Activated CD8-positive, alpha-beta memory T cell treated with anti-CD3 and anti-CD28 coated beads, Interleukin-2, amount 10 ng/mL, durations not matched to agents 7 days and 5 days (primary cell): ENCODE data around the gene DHX38. TPM values are rescaled to one million over a fixed set of nuclear protein-coding genes. Genes with fewer than 3 reads are reported as not detected.
"Not testable (repeated sequence)": the region's sequence is repeated elsewhere in the genome, so short reads cannot be mapped to it uniquely, and the experiment has no call there.

Experiments used
- ATAC-seq: fragments of 150-1000 bp; cut with Tn5 transposase; one replicate; pipeline ENCODE4 v1.10.0; 2021; ENCODE audit warnings: moderate library complexity
- CTCF ChIA-PET: fragments of 350-600 bp; sonication (Branson Sonifier 250); formaldehyde crosslinking; loops from one replicate; lab custom pipeline; 2021; ENCODE audit warnings: antibody characterized with exemption; lab: Charles Lee
- DNase-seq: peaks from one replicate; pipeline ENCODE4 v3.0.0-alpha.2; 2020
- H3K27ac Mint-ChIP-seq: one replicate; pipeline ENCODE4 v1.8.0; 2021; ENCODE audit warnings: mild to moderate bottlenecking, mixed read lengths
- H3K27me3 Mint-ChIP-seq: one replicate; pipeline ENCODE4 v1.8.0; 2021; ENCODE audit warnings: mixed read lengths
- H3K36me3 Mint-ChIP-seq: one replicate; pipeline ENCODE4 v1.8.0; 2021; ENCODE audit warnings: mild to moderate bottlenecking, mixed read lengths
- H3K4me1 Mint-ChIP-seq: one replicate; pipeline ENCODE4 v1.8.0; 2021; ENCODE audit warnings: mixed read lengths
- H3K4me3 Mint-ChIP-seq: one replicate; pipeline ENCODE4 v1.8.0; 2021; ENCODE audit warnings: mild to moderate bottlenecking, moderate library complexity, mixed read lengths
- H3K9me3 Mint-ChIP-seq: one replicate; pipeline ENCODE4 v1.8.0; 2022; ENCODE audit warnings: low read depth, mixed read lengths
- total RNA-seq, 2 experiments: library from RNA; stranded (reverse); gene quantifications; one replicate each; pipeline ENCODE4 v1.2.3, GENCODE V29; 2021

The DHX38 gene
- total RNA-seq, 2 experiments from 2014 or later, result 78.1 to 85.7 TPM

DNA sequence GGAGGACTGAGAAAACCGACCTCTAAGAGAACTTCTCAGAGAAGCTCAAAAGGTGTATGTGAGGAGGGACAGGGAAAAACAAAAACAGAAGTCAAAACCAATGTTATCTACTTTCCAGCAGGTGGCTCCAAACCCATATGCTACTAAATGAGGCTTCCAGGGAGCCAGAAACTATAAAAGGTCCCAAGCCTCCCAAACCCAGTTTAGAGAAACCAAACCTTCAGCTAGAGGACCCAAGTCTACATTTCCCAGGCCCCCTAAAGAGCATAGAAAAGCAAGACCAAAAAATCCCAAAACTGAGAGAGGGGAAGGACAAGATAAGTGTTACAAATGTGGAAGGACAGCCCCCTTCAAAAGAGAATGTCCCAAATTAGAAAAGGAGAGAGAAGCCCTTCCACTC lies 26.9 kb upstream of the DHX38 start:
- H3K4me3 Mint-ChIP-seq, result no peak overlapping the region
- DNase-seq (no peak), ATAC-seq (no peak)
- no peaks in the 10 kb centered on the region for H3K36me3 Mint-ChIP-seq
- H3K4me1 Mint-ChIP-seq, result no peaks in the 10 kb centered on the region
- CTCF ChIA-PET, result interaction anchor here (0.9 to 1.5 kb wide), 9 partner anchors 9 to 33 kb away, joined by 4 to 8 read pairs (median 5); partner anchors contain the start of genes DHX38, HP and TXNL4B
- H3K27me3 Mint-ChIP-seq, result no peaks in the 10 kb centered on the region
- no peaks in the 10 kb centered on the region for H3K9me3 Mint-ChIP-seq
- no peak overlapping the region for H3K27ac Mint-ChIP-seq

DNA sequence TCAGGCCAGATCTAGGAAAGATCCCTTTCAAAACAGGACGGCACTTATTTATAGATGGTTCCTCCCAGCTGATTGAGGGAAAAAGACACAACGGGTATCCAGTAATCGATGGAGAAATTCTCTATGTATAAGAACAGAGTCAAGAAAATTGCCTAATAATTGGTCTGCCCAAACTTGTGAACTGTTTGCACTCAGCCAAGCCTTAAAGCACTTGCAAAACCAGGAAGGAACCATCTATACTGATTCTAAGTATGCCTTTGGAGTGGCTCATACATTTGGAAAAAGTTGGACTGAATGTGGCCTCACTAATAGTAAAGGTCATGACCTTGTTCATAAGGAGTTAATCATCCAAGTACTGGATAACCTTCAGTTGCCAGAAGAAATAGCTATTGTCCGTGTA lies 24.7 kb upstream of the DHX38 start:
- no peak overlapping the region for H3K4me3 Mint-ChIP-seq
- no peaks in the 10 kb centered on the region for H3K4me1 Mint-ChIP-seq
- no peaks in the 10 kb centered on the region for H3K36me3 Mint-ChIP-seq
- CTCF ChIA-PET, result no interaction called here
- H3K27me3 Mint-ChIP-seq, result no peaks in the 10 kb centered on the region
- ATAC-seq, result no peak
- no peak for DNase-seq
- H3K9me3 Mint-ChIP-seq, result no peaks in the 10 kb centered on the region
- H3K27ac Mint-ChIP-seq, result no peak overlapping the region

DNA sequence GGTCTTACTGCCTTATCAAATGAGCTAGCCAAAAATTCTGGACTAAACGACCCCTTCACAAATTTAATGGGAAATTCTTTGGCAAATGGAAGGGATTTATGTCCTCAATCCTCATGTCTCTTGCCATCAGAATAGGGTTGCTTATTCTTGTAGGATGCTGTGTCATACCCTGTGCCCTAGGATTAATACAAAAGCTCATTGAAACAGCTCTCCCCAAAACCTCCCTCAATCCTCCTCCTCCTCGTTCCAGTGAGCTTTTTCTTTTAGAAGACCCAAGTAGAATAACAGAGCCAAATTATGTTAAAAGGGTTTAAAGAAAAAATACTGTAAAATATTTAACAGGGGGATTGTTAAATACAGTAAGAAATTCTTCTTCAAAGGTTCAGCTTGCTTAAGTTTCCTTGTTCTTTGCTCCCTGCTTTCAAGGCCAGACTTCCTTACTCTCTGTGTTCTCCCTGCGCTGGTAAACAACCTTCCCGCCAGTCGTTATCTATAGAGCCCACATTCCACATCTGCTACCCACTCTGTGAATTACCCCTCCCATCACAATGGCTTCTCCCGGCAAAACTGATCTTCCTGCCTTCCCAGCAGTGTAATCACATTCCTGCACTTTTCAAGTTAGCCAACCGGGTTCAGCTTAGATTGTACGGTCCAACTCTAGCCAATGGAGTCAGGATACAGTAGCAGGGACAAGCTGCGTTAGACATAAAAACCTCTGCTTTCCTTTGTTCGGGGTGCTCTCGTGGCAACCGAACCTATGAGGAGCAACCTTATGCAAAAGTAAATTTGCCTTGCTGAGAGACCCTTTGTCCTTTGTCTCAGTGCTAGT lies 20.9 kb upstream of the DHX38 start:
- no peak overlapping the region for H3K4me3 Mint-ChIP-seq
- ATAC-seq (no peak), DNase-seq (no peak)
- H3K36me3 Mint-ChIP-seq, result no peaks in the 10 kb centered on the region
- no peak overlapping the region for H3K27ac Mint-ChIP-seq
- no peaks in the 10 kb centered on the region for H3K27me3 Mint-ChIP-seq
- no peaks in the 10 kb centered on the region for H3K9me3 Mint-ChIP-seq
- H3K4me1 Mint-ChIP-seq, result no peaks in the 10 kb centered on the region
- CTCF ChIA-PET, result no interaction called here

DNA sequence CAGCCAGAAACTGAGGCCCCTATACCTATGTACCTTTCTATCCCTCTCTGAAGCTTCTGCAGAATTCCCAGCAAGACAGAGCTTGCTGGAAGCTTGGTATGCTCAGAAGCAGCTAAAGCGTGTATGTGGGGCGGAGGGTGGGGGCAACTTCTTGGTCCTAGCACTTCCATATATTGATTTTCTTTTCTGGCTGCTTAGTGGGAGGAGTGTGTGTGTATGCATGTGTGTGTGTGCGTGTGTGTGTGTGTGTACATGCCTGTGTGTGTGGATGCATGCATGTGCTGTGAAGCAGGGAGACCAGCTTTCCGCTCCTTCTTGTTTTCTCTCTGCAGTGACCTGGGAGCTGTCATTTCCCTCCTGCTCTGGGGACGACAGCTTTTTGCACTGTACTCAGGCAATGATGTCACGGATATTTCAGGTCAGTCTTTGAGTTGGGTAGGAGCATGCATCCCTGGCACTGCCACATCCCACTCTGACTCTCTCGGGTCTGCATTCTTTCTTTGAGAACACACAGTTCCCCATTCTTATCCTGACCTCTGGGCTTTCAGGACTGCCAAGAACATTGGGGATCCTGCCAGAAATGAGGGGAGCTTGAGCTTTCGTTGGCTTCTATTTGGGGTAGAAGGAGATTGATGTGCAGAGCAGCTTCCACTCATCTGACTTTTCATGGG lies 20.0 kb upstream of the DHX38 start:
- Mint-ChIP-seq H3K4me3 (no peak overlapping the region), H3K4me1 (no peaks in the 10 kb centered on the region), H3K36me3 (no peaks in the 10 kb centered on the region), H3K27ac (no peak overlapping the region), H3K27me3 (no peaks in the 10 kb centered on the region), H3K9me3 (no peaks in the 10 kb centered on the region)
- DNase-seq (no peak), ATAC-seq (no peak)
- CTCF ChIA-PET, result no interaction called here

DNA sequence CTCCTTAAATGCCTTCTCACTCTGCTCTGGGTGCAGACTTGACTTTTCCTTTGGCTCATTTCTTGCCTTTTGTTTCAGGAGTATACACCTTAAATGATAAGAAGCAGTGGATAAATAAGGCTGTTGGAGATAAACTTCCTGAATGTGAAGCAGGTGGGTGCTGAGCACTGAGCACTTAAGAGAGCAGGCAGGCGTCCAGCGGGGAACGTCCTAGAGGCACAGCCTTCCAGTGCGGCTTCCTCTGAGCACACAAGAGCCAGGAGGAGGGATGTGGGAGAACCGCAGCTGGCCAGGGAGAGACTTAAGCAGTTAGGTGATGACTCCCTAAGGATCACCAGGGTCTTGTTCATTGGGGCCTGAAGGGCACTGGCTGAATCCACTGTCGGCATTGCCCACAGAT lies 18.6 kb upstream of the DHX38 start:
- H3K4me1 Mint-ChIP-seq, result not testable (repeated sequence)
- CTCF ChIA-PET, result interaction anchor here (1.6 kb wide), 1 partner anchor 8 kb away, joined by 4 read pairs; no protein-coding TSS in a partner anchor

DNA sequence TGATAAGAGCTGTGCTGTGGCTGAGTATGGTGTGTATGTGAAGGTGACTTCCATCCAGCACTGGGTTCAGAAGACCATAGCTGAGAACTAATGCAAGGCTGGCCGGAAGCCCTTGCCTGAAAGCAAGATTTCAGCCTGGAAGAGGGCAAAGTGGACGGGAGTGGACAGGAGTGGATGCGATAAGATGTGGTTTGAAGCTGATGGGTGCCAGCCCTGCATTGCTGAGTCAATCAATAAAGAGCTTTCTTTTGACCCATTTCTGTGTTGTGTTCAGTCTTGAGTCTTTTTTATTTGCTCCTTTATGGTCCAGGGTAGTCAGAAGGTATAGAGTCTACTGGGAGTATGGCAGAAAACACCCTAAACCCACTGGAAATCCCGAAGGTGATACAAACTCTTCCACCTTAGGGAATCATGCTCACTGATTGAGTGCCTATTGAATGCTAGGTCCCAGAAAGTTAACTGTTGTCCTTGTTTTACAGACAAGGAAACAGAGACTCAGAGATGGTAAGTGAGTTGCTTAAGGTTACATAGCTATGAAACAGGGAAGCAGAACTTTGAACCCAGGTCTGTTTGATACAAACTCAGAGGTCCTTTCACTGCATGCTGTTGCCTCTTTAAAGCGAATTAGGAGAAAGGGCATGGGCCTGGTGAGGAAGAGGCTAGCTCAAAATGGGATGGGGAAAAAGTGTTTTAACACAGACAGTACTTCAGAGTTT lies 16.5 kb upstream of the DHX38 start:
- not testable (repeated sequence) for H3K36me3 Mint-ChIP-seq, H3K4me3 Mint-ChIP-seq, H3K9me3 Mint-ChIP-seq, H3K4me1 Mint-ChIP-seq, ATAC-seq, H3K27ac Mint-ChIP-seq, DNase-seq, H3K27me3 Mint-ChIP-seq
- CTCF ChIA-PET, result interaction anchor here (2.1 kb wide), 1 partner anchor 11 kb away, joined by 7 read pairs; no protein-coding TSS in a partner anchor

More for the DNA sequence above, 18.6 kb upstream of the DHX38 start:
- not testable (repeated sequence) for H3K27ac Mint-ChIP-seq, H3K27me3 Mint-ChIP-seq, DNase-seq, ATAC-seq, H3K9me3 Mint-ChIP-seq, H3K4me3 Mint-ChIP-seq, H3K36me3 Mint-ChIP-seq

DNA sequence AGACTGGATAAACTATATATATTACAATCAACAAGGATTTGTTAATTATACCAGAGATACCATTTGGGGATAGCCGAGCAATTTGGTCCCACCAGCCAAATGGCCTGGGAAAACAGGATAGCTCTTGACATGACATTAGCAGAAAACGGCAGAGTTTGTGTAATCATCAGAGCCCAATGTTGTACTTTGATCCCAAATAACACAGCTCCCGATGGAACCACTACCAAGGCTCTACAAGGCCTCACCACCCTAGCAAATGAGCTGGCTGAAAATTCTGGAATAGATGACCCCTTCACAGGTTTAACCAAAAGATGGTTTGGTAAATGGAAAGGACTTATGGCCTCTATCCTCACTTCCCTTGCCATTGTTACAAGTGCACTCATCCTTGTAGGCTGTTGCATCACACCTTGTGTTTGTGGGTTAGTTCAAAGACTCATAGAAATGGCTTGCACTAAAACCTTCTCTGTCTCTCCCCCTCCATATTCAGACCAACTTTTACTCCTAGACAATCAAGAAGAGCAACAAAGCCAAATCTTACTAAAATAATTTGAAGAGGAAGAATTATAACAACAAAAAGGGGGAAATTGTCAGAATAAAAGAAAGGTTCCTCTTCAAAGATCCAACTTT lies 9.8 kb upstream of the DHX38 start:
- Mint-ChIP-seq H3K9me3 (no peaks in the 10 kb centered on the region), H3K4me1 (no peaks in the 10 kb centered on the region), H3K4me3 (no peak overlapping the region), H3K27me3 (no peaks in the 10 kb centered on the region), H3K36me3 (peaks cover 30% of the 10 kb centered on the region), H3K27ac (no peak overlapping the region)
- CTCF ChIA-PET, result no interaction called here
- ATAC-seq (no peak), DNase-seq (no peak)

DNA sequence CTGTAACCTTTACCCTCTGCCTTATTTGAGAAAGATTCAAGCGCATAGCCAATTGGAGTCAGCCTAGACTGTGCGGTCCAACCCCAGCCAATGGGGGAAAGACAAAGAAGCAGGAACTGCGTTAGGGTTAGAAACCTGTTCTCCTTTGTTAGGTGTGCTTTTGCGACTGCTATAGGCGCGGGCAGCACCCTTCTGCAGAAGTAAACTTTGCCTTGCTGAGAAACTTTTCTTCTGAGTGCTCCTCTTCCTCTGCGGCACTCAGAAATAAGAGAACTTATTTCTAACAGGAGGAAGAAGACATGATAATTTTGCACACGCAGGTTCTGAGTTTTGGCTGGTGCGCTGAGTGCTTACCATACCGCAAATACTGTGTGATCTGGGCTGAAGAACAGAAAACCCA lies 9.2 kb upstream of the DHX38 start:
- DNase-seq, result no peak
- no peaks in the 10 kb centered on the region for H3K4me1 Mint-ChIP-seq
- ATAC-seq, result no peak
- H3K9me3 Mint-ChIP-seq, result no peaks in the 10 kb centered on the region
- CTCF ChIA-PET, result no interaction called here
- no peak overlapping the region for H3K4me3 Mint-ChIP-seq
- H3K36me3 Mint-ChIP-seq, result peaks cover 35% of the 10 kb centered on the region
- H3K27me3 Mint-ChIP-seq, result no peaks in the 10 kb centered on the region
- H3K27ac Mint-ChIP-seq, result no peak overlapping the region

DNA sequence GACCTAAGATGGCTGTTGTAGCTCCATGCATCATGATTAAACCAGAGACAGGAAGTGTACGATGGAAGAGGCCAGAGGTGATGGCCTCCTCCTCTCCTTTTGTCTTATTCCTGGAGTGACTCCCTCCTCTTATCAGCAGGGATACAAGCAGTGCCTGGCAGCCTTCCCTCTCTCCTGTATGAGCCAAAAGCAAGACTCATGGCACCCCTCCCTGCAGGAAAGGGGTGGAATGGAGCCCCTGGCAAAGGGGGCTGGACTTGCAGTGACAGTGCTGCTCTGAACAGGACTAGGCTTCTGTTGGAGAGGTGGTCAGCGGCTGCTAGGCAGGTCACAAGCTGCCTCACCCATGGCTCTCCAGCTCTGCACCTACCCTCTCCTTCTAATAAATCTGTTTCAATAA lies 8.6 kb upstream of the DHX38 start:
- CTCF ChIA-PET, result no interaction called here

DNA sequence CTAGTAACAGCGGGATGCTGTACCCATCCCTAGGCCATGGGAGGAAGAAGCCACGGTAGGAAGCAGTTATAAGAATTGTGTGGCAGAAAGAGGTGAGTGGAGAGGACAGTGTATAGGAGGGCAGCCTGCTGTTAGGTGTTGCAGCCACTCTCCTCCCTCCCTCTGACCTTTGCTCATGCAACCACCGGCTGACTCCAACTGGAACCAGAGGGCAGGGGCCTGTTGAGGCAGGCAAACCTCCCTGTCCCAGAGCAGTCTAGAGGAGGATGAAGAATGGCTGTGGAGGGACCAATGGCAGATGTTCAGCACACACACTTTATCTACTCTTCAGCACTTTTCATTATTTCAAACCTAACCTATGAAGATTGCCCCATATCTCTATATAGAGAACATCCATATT lies 2.4 kb upstream of the DHX38 start:
- Mint-ChIP-seq H3K4me1 (peaks cover 38% of the 10 kb centered on the region), H3K27ac (no peak overlapping the region), H3K36me3 (peaks cover 22% of the 10 kb centered on the region), H3K9me3 (no peaks in the 10 kb centered on the region), H3K27me3 (no peaks in the 10 kb centered on the region), H3K4me3 (peak overlapping the region; percentile 24)
- no peak for DNase-seq
- no peak for ATAC-seq
- CTCF ChIA-PET, result interaction anchor here (1.3 to 1.8 kb wide), 2 partner anchors 9 to 130 kb away, joined by 5 to 6 read pairs; no protein-coding TSS in a partner anchor

More for the DNA sequence above, 8.6 kb upstream of the DHX38 start:
- peaks cover 2% of the 10 kb centered on the region for H3K4me1 Mint-ChIP-seq
- H3K9me3 Mint-ChIP-seq, result no peaks in the 10 kb centered on the region
- ATAC-seq (no peak), DNase-seq (no peak)
- peaks cover 38% of the 10 kb centered on the region for H3K36me3 Mint-ChIP-seq
- no peak overlapping the region for H3K27ac Mint-ChIP-seq
- H3K27me3 Mint-ChIP-seq, result no peaks in the 10 kb centered on the region
- H3K4me3 Mint-ChIP-seq, result no peak overlapping the region

DNA sequence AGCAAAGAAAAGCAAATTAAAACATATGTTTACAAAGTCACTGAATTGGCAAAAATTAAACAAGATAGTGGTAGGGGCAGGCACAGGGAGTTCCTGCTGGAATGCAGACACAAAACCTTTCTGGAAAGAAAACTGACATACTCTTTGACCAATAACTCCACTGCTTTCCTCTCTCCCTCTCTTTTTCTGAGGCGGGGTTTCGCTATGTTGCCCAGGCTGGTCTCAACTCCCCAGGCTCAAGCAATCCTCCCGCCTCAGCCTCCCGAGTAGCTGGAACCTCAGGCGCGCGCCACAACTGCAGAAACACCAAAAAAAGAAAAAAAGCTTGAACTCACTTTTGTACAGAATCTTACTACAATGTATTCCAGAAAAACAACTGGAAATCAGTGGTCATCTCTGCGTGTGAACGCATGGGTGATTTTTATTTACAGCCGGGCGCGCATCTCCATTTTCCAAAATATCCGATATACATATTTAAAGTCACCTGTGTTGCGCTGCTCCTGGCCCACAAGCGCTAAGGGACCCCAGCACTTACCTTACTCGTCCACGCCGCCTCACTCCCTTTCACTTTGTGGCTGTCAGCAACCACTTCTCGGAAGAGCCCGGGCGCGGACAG lies 707 bp upstream of the DHX38 start:
- peaks cover 42% of the 10 kb centered on the region for H3K4me1 Mint-ChIP-seq
- H3K36me3 Mint-ChIP-seq, result peaks cover 31% of the 10 kb centered on the region

DNA sequence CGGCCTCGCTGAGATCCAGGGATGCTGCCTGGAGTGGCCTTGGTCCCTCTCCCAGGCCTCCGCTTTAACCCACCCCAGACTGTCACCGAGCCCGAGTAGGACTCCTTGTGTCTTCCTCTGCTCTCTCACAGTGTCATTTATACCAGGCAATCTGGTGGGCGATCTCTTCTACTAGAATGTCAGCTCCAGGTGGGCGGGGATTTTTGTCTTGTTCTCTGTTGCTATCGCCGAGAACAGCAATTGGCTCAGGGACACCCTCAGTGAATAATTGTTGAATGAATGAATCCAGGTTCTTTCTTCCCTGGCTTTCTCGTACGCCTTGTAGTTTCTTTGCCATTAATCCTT lies 591 bp downstream of the DHX38 start:
- CTCF ChIA-PET, result interaction anchor here (0.8 to 2.2 kb wide), 5 partner anchors 23 to 31 kb away, joined by 3 to 8 read pairs (median 4); no protein-coding TSS in a partner anchor
- Mint-ChIP-seq H3K27me3 (no peaks in the 10 kb centered on the region), H3K4me3 (peak overlapping the region; percentile 98), H3K9me3 (no peaks in the 10 kb centered on the region), H3K36me3 (peaks cover 28% of the 10 kb centered on the region), H3K27ac (peak overlapping the region; percentile 96), H3K4me1 (peaks cover 42% of the 10 kb centered on the region)
- no peak for ATAC-seq
- no peak for DNase-seq

More for the DNA sequence above, 707 bp upstream of the DHX38 start:
- Mint-ChIP-seq H3K27me3 (no peaks in the 10 kb centered on the region), H3K27ac (peak overlapping the region; percentile 96), H3K9me3 (no peaks in the 10 kb centered on the region), H3K4me3 (peak overlapping the region; percentile 98)
- DNase-seq (no peak), ATAC-seq (no peak)
- CTCF ChIA-PET, result interaction anchor here (0.8 to 2.2 kb wide), 2 partner anchors 26 to 32 kb away, joined by 4 to 8 read pairs; no protein-coding TSS in a partner anchor
